HG03439 (cell line): Measurements from ENCODE around the gene FKBP15.
"Not testable (repeated sequence)": the region's sequence is repeated elsewhere in the genome, so short reads cannot be mapped to it uniquely, and the experiment has no call there.

Experiments used
- ATAC-seq: cut with Tn5 transposase; IDR thresholded peaks from one replicate; pipeline ENCODE4 v1.9.1; 2021; ENCODE audit warnings: mild to moderate bottlenecking, moderate library complexity; ENCODE audit not compliant: unreplicated experiment

Gene FKBP15, protein sequence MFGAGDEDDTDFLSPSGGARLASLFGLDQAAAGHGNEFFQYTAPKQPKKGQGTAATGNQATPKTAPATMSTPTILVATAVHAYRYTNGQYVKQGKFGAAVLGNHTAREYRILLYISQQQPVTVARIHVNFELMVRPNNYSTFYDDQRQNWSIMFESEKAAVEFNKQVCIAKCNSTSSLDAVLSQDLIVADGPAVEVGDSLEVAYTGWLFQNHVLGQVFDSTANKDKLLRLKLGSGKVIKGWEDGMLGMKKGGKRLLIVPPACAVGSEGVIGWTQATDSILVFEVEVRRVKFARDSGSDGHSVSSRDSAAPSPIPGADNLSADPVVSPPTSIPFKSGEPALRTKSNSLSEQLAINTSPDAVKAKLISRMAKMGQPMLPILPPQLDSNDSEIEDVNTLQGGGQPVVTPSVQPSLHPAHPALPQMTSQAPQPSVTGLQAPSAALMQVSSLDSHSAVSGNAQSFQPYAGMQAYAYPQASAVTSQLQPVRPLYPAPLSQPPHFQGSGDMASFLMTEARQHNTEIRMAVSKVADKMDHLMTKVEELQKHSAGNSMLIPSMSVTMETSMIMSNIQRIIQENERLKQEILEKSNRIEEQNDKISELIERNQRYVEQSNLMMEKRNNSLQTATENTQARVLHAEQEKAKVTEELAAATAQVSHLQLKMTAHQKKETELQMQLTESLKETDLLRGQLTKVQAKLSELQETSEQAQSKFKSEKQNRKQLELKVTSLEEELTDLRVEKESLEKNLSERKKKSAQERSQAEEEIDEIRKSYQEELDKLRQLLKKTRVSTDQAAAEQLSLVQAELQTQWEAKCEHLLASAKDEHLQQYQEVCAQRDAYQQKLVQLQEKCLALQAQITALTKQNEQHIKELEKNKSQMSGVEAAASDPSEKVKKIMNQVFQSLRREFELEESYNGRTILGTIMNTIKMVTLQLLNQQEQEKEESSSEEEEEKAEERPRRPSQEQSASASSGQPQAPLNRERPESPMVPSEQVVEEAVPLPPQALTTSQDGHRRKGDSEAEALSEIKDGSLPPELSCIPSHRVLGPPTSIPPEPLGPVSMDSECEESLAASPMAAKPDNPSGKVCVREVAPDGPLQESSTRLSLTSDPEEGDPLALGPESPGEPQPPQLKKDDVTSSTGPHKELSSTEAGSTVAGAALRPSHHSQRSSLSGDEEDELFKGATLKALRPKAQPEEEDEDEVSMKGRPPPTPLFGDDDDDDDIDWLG

GRCh38 chr9:113221003-113221799, at the start of gene FKBP15, which contains the start of gene SLC31A1:
TSS of gene FKBP15 (minus strand) at chr9:113221277. CDS start at chr9:113221243, 34 bp downstream.
TSS of gene SLC31A1 (plus strand) at chr9:113221544. CDS start at chr9:113256149, 34,605 bp downstream.
- peak; percentile 92 for ATAC-seq

GRCh38 chr9:113269871-113270270, 48.8 kb upstream of the FKBP15 start:
- no peak for ATAC-seq

GRCh38 chr9:113269355-113269754, 48.3 kb upstream of the FKBP15 start:
- ATAC-seq = no peak

- ATAC-seq = no peak
Measured at GRCh38 chr9:113267911-113268566, 47.0 kb upstream of the FKBP15 start.

- ATAC-seq = no peak
Measured at GRCh38 chr9:113266174-113266573, 45.1 kb upstream of the FKBP15 start.

- no peak for ATAC-seq
Measured at GRCh38 chr9:113261917-113262671, 41.0 kb upstream of the FKBP15 start.

- no peak for ATAC-seq
Measured at GRCh38 chr9:113258282-113258681, 37.2 kb upstream of the FKBP15 start.

- ATAC-seq = no peak
Measured at GRCh38 chr9:113257863-113258262, 36.8 kb upstream of the FKBP15 start.

DNA sequence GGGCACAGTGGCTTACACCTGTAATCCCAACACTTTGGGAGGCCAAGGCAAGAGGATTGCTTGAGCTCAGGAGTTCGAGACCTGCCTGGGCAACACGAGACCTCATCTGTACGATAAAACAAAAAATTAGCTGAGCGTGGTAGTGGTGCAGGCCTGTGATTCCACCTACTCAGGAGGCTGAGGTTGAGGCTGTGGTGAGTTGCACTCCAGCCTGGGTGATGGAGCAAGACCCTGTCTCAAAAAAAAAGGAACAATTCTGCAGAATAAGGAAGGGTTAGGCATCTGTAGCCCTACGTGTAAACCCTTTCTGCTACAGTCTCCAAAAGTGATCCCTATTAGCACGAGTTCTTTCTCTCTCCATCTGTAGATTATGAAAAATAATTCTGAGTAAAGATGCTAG, 34.4 kb upstream of the FKBP15 start:
- ATAC-seq = no peak

GRCh38 chr9:113254991-113255390, 33.9 kb upstream of the FKBP15 start:
- ATAC-seq = no peak

- ATAC-seq = no peak
Measured at GRCh38 chr9:113250807-113251206, 29.7 kb upstream of the FKBP15 start.

DNA sequence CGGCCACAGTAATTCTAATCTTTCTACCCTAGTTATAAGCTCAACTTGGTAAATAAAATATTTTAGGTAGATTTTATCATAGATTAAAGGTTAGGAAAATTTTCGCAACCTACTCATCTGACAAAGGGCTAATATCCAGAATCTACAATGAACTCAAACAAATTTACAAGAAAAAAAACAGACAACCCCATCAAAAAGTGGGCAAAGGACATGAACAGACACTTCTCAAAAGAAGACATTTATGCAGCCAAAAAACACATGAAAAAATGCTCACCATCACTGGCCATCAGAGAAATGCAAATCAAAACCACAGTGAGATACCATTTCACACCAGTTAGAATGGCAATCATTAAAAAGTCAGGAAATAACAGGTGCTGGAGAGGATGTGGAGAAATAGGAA, 28.6 kb upstream of the FKBP15 start:
- ATAC-seq = not testable (repeated sequence)

DNA sequence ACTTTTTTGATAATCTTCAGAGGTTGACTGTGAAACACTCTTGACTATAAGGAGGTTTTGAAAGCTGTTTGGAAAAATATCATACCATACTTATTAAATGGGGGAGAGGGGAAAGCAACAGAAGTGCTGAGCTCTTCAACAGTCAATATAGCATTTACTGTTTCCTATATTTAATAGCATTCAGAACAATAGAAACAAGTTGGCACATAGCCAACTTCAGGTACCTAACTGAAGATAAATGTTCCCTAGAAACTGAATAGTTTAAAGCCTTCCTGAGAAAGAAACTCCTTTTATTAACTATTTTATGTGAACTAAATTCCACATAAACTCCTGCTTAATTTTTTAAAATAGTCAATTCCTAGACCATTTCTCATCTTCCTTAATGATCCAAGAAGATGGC, 26.6 kb upstream of the FKBP15 start:
- no peak for ATAC-seq

DNA sequence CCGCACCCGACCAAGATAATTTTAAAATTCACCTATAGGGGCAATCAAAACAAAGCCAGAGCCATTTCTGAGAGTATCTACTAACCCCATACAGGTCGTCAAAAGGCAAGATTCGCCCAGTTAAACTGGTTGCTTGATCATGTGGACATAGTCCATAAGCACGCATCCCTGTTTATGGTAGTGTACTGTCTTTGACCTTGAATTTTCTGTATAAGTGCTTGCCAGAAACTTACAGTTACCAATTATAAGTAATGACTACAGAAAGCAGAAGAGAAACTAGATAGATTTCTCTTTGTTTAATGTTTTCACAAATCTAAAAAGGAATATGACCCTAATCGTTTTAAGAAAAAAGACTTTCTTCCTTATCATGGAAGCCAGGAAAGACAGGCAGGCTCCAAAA, 25.9 kb upstream of the FKBP15 start:
- ATAC-seq = no peak

- no peak for ATAC-seq
Measured at GRCh38 chr9:113245894-113246293, 24.8 kb upstream of the FKBP15 start.

DNA sequence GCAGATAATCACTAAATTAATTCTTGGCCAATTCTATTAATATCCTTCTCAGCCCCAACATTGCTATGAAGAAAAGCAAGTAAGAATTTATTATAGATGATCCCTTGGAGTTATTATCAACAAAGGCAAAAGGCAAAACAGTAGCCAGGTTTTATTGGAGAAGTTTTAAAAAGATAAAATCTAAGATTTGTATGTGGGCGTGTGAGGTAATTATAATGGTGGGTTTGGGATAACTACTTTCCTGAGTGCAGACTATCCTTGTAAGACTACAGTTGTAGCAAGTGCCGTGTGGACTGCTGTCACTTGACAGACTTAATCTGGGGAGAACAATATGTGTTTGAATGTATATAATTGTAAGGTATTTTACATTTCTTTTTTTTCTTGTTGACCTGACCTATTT, 23.5 kb upstream of the FKBP15 start:
- ATAC-seq = no peak

- ATAC-seq = no peak
Measured at GRCh38 chr9:113241161-113241560, 20.1 kb upstream of the FKBP15 start.

- ATAC-seq = no peak
Measured at GRCh38 chr9:113238859-113239232, 17.8 kb upstream of the FKBP15 start.

GRCh38 chr9:113238202-113238858, 17.3 kb upstream of the FKBP15 start:
- ATAC-seq = no peak
